ENCODE data around the gene FOXP1. TPM values are rescaled to one million over a fixed set of nuclear protein-coding genes. Genes with fewer than 3 reads are reported as not detected.

FOXP1 gene
- total RNA-seq, 1 donor from 2014 or later = 27.3 TPM

- Histone ChIP-seq H3K4me1 (peaks cover 24% of the 10 kb centered on the region), H3K79me2 (ENCODE audit: low read depth) (no peaks in the 10 kb centered on the region), H3K27me3 (no peaks in the 10 kb centered on the region), H3F3A (ENCODE audit: low read depth) (no peaks in the 10 kb centered on the region), H3K36me3 (no peaks in the 10 kb centered on the region), H4K20me1 (ENCODE audit: low read depth) (peaks cover 8% of the 10 kb centered on the region), H3K4me3 (no peak overlapping the region), H3K9ac (no peak overlapping the region), H3K4me2 (peak overlapping the region; percentile 18), H3K9me3 (ENCODE audit: low read depth) (no peaks in the 10 kb centered on the region), H3K27ac (no peak overlapping the region), H2AFZ (replicated peaks) (no peak overlapping the region)
- Mint-ChIP-seq H3K4me3 (no peak overlapping the region), H3K27ac (no peak overlapping the region), H3K36me3 (peaks cover 22% of the 10 kb centered on the region), H3K27me3 (ENCODE audit: insufficient read depth, low read depth) (no peaks in the 10 kb centered on the region), H3K4me1 (peaks cover 16% of the 10 kb centered on the region), H3K9me3 (peaks cover 8% of the 10 kb centered on the region)
- TF ChIP-seq EZH2phosphoT487 (IDR thresholded peaks at IDR 0.05) (no peak), CTCF (IDR thresholded peaks at IDR 0.05) (no peak), EZH2 (IDR thresholded peaks at IDR 0.05) (no peak)
- no peak for DNase-seq (ENCODE audit: low spot score)
Observed at GRCh38 chr3:71026634-71027578, 556.6 kb downstream of the FOXP1 start.

- H3K27ac Mint-ChIP-seq = no peak overlapping the region
- no peak overlapping the region for H3K27ac ChIP-seq
- H3K36me3 Mint-ChIP-seq = peaks cover 14% of the 10 kb centered on the region
- peaks cover 3% of the 10 kb centered on the region for H3K27me3 Mint-ChIP-seq (ENCODE audit: insufficient read depth, low read depth)
- H2AFZ ChIP-seq (replicated peaks) = no peak overlapping the region
- H3K9me3 Mint-ChIP-seq = peaks cover 8% of the 10 kb centered on the region
- H3K4me3 Mint-ChIP-seq = no peak overlapping the region
- H3F3A ChIP-seq (ENCODE audit: low read depth) = no peaks in the 10 kb centered on the region
- no peaks in the 10 kb centered on the region for H3K9me3 ChIP-seq (ENCODE audit: low read depth)
- H3K4me1 Mint-ChIP-seq = peaks cover 16% of the 10 kb centered on the region
- H3K79me2 ChIP-seq (ENCODE audit: low read depth) = no peaks in the 10 kb centered on the region
- no peak overlapping the region for H3K9ac ChIP-seq
- no peaks in the 10 kb centered on the region for H3K27me3 ChIP-seq
- peaks cover 8% of the 10 kb centered on the region for H4K20me1 ChIP-seq (ENCODE audit: low read depth)
- H3K4me3 ChIP-seq = no peak overlapping the region
- no peak for TF ChIP-seq EZH2 (IDR thresholded peaks at IDR 0.05)
- no peak for TF ChIP-seq EZH2phosphoT487 (IDR thresholded peaks at IDR 0.05)
- no peak for TF ChIP-seq CTCF (IDR thresholded peaks at IDR 0.05)
- H3K4me2 ChIP-seq = no peak overlapping the region
- no peak for DNase-seq (ENCODE audit: low spot score)
- peaks cover 24% of the 10 kb centered on the region for H3K4me1 ChIP-seq
- H3K36me3 ChIP-seq = no peaks in the 10 kb centered on the region
Observed at GRCh38 chr3:71025516-71025915, 558.0 kb downstream of the FOXP1 start.

- no peak overlapping the region for H3K4me2 ChIP-seq
- Mint-ChIP-seq H3K27me3 (ENCODE audit: insufficient read depth, low read depth) (peaks cover 3% of the 10 kb centered on the region), H3K4me3 (no peak overlapping the region), H3K4me1 (peaks cover 16% of the 10 kb centered on the region), H3K36me3 (peaks cover 10% of the 10 kb centered on the region), H3K9me3 (peaks cover 5% of the 10 kb centered on the region), H3K27ac (no peak overlapping the region)
- H3F3A ChIP-seq (ENCODE audit: low read depth) = no peaks in the 10 kb centered on the region
- H3K4me1 ChIP-seq = peaks cover 24% of the 10 kb centered on the region
- TF ChIP-seq EZH2 (IDR thresholded peaks at IDR 0.05) (no peak), EZH2phosphoT487 (IDR thresholded peaks at IDR 0.05) (no peak), CTCF (IDR thresholded peaks at IDR 0.05) (no peak)
- H3K27ac ChIP-seq = no peak overlapping the region
- peaks cover 8% of the 10 kb centered on the region for H4K20me1 ChIP-seq (ENCODE audit: low read depth)
- no peak overlapping the region for H2AFZ ChIP-seq (replicated peaks)
- no peak for DNase-seq (ENCODE audit: low spot score)
- H3K9ac ChIP-seq = no peak overlapping the region
- no peaks in the 10 kb centered on the region for H3K27me3 ChIP-seq
- no peaks in the 10 kb centered on the region for H3K9me3 ChIP-seq (ENCODE audit: low read depth)
- H3K79me2 ChIP-seq (ENCODE audit: low read depth) = no peaks in the 10 kb centered on the region
- H3K36me3 ChIP-seq = no peaks in the 10 kb centered on the region
- no peak overlapping the region for H3K4me3 ChIP-seq
Observed at GRCh38 chr3:71025010-71025409, 558.5 kb downstream of the FOXP1 start.

All from neural progenitor cell (in vitro differentiated cells).